Fibroblast of pulmonary artery (primary cell): Measurements from ENCODE around the gene AQP1.

ENCODE experiments used
- DNase-seq: peaks from one replicate; pipeline ENCODE4 v3.0.0-alpha.2; 2010; ENCODE audit warnings: low read depth
- H3K4me3 ChIP-seq: replicated peaks from 2 replicates; pipeline ENCODE4 v1.5.1; 2011; ENCODE audit warnings: low read depth, mild to moderate bottlenecking, control low read depth, low read length, moderate library complexity
- CTCF ChIP-seq: IDR thresholded peaks from 2 replicates; pipeline ENCODE4 v1.5.1; 2011; ENCODE audit warnings: mild to moderate bottlenecking, control low read depth, low read length, inconsistent platforms; ENCODE audit errors: missing control alignments

AQP1 gene

GRCh38 chr7:30867483-30867882 lies 44.2 kb upstream of the AQP1 start:
- no peak for TF ChIP-seq CTCF
- DNase-seq: no peak

GRCh38 chr7:30869794-30870611 lies 41.6 kb upstream of the AQP1 start:
- H3K4me3 ChIP-seq: no peak overlapping the region
- no peak for TF ChIP-seq CTCF
- peak; percentile 25 for DNase-seq

More at GRCh38 chr7:30867483-30867882, 44.2 kb upstream of the AQP1 start:
- no peak overlapping the region for H3K4me3 ChIP-seq

- DNase-seq: no peak
- H3K4me3 ChIP-seq: no peak overlapping the region
- TF ChIP-seq CTCF: no peak
Observed at GRCh38 chr7:30870821-30871518, 40.7 kb upstream of the AQP1 start.

GRCh38 chr7:30871655-30872054 lies 40.0 kb upstream of the AQP1 start:
- no peak overlapping the region for H3K4me3 ChIP-seq
- no peak for TF ChIP-seq CTCF
- no peak for DNase-seq

- no peak overlapping the region for H3K4me3 ChIP-seq
- no peak for DNase-seq
- TF ChIP-seq CTCF: no peak
Observed at GRCh38 chr7:30873207-30873606, 38.4 kb upstream of the AQP1 start.

GRCh38 chr7:30873656-30874055 lies 38.0 kb upstream of the AQP1 start:
- DNase-seq: no peak
- no peak overlapping the region for H3K4me3 ChIP-seq
- no peak for TF ChIP-seq CTCF
